ENCODE data around the gene NUDC. TPM values are rescaled to one million over a fixed set of nuclear protein-coding genes. Genes with fewer than 3 reads are reported as not detected.

Gene NUDC
- total and polyA plus RNA-seq, 2 of the 13 experiments (the other 11 are each of a cell fraction or from before 2014, with no cell fraction given): 34.7 to 104 TPM

DNA sequence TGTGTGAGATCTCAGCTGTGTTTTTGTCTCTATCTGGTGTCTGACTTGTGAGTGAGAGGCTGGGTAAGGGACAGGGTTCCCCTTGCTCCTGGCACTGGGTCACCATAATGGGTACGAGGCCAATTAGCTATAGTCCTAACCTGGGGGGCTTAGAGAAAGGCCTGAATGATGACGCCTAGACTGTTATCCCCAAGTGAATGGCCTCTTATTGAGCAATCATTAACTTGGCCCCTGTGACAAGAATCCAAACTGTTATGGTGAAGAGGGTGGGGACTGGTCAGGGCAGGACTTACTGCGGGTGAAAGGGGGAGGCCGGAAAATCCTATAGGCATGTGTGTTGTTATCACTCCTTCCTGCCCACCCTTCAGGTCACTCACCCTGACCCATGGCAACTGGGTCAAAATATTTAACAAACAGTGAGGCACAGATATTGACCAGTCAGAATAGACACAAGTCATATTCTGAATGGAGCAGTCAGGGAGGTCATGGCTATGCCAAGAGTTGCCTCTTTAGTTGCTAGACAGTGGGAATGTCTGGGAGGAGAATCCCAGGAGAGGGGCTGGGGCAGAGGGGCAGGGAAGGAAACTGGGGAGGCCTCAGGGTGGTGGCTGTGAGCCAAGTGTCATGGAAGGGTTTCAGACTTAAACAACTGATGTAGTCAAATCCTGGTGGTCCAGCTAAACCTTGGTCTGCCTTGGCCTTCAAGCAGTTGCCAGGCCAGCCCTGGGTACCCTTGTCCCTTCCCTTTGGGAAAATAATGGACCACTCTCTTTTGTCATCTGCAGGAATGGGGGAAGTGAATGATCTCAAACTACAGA is 11.0 kb upstream of the NUDC start (continued):
- TF ChIP-seq, protein P1, sequence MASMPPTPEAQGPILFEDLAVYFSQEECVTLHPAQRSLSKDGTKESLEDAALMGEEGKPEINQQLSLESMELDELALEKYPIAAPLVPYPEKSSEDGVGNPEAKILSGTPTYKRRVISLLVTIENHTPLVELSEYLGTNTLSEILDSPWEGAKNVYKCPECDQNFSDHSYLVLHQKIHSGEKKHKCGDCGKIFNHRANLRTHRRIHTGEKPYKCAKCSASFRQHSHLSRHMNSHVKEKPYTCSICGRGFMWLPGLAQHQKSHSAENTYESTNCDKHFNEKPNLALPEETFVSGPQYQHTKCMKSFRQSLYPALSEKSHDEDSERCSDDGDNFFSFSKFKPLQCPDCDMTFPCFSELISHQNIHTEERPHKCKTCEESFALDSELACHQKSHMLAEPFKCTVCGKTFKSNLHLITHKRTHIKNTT (CRISPR knock-in tag; IDR thresholded peaks at IDR 0.05): no peak
- TF ChIP-seq ZFP36L1 (CRISPR knock-in tag; IDR thresholded peaks at IDR 0.05) (peak; percentile 92; the same call in 1 of the 2 replicates), ZSCAN25 (CRISPR knock-in tag; IDR thresholded peaks at IDR 0.05) (no peak; the same call in 1 of the 2 replicates), ZNF629 (CRISPR knock-in tag; conservative IDR thresholded peaks at IDR 0.05) (no peak), NFYC (CRISPR knock-in tag; IDR thresholded peaks at IDR 0.05) (no peak; the same call in 1 of the 2 replicates), TGIF2 (CRISPR knock-in tag; IDR thresholded peaks at IDR 0.05) (peak; percentile 88), EEA1 (CRISPR knock-in tag; IDR thresholded peaks at IDR 0.05; ENCODE audit: borderline replicate concordance) (peak; percentile 77; the same call in 1 of the 2 replicates), ATF1 (CRISPR knock-in tag; IDR thresholded peaks at IDR 0.05) (no peak), ZNF460 (CRISPR knock-in tag; IDR thresholded peaks at IDR 0.05; ENCODE audit: borderline replicate concordance) (peak; percentile 29; the same call in 1 of the 2 replicates), ZNF891 (CRISPR knock-in tag; IDR thresholded peaks at IDR 0.05) (no peak)
- TF ChIP-seq, protein P2, sequence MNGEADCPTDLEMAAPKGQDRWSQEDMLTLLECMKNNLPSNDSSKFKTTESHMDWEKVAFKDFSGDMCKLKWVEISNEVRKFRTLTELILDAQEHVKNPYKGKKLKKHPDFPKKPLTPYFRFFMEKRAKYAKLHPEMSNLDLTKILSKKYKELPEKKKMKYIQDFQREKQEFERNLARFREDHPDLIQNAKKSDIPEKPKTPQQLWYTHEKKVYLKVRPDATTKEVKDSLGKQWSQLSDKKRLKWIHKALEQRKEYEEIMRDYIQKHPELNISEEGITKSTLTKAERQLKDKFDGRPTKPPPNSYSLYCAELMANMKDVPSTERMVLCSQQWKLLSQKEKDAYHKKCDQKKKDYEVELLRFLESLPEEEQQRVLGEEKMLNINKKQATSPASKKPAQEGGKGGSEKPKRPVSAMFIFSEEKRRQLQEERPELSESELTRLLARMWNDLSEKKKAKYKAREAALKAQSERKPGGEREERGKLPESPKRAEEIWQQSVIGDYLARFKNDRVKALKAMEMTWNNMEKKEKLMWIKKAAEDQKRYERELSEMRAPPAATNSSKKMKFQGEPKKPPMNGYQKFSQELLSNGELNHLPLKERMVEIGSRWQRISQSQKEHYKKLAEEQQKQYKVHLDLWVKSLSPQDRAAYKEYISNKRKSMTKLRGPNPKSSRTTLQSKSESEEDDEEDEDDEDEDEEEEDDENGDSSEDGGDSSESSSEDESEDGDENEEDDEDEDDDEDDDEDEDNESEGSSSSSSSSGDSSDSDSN (CRISPR knock-in tag; IDR thresholded peaks at IDR 0.05): no peak; the same call in 1 of the 2 replicates
- TF ChIP-seq, protein P3, sequence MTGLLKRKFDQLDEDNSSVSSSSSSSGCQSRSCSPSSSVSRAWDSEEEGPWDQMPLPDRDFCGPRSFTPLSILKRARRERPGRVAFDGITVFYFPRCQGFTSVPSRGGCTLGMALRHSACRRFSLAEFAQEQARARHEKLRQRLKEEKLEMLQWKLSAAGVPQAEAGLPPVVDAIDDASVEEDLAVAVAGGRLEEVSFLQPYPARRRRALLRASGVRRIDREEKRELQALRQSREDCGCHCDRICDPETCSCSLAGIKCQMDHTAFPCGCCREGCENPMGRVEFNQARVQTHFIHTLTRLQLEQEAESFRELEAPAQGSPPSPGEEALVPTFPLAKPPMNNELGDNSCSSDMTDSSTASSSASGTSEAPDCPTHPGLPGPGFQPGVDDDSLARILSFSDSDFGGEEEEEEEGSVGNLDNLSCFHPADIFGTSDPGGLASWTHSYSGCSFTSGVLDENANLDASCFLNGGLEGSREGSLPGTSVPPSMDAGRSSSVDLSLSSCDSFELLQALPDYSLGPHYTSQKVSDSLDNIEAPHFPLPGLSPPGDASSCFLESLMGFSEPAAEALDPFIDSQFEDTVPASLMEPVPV (CRISPR knock-in tag; IDR thresholded peaks at IDR 0.05): peak; percentile 41; the same call in 1 of the 2 replicates
- TF ChIP-seq, protein P4, sequence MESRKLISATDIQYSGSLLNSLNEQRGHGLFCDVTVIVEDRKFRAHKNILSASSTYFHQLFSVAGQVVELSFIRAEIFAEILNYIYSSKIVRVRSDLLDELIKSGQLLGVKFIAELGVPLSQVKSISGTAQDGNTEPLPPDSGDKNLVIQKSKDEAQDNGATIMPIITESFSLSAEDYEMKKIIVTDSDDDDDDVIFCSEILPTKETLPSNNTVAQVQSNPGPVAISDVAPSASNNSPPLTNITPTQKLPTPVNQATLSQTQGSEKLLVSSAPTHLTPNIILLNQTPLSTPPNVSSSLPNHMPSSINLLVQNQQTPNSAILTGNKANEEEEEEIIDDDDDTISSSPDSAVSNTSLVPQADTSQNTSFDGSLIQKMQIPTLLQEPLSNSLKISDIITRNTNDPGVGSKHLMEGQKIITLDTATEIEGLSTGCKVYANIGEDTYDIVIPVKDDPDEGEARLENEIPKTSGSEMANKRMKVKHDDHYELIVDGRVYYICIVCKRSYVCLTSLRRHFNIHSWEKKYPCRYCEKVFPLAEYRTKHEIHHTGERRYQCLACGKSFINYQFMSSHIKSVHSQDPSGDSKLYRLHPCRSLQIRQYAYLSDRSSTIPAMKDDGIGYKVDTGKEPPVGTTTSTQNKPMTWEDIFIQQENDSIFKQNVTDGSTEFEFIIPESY (CRISPR knock-in tag; IDR thresholded peaks at IDR 0.05): no peak
- TF ChIP-seq, protein P5, sequence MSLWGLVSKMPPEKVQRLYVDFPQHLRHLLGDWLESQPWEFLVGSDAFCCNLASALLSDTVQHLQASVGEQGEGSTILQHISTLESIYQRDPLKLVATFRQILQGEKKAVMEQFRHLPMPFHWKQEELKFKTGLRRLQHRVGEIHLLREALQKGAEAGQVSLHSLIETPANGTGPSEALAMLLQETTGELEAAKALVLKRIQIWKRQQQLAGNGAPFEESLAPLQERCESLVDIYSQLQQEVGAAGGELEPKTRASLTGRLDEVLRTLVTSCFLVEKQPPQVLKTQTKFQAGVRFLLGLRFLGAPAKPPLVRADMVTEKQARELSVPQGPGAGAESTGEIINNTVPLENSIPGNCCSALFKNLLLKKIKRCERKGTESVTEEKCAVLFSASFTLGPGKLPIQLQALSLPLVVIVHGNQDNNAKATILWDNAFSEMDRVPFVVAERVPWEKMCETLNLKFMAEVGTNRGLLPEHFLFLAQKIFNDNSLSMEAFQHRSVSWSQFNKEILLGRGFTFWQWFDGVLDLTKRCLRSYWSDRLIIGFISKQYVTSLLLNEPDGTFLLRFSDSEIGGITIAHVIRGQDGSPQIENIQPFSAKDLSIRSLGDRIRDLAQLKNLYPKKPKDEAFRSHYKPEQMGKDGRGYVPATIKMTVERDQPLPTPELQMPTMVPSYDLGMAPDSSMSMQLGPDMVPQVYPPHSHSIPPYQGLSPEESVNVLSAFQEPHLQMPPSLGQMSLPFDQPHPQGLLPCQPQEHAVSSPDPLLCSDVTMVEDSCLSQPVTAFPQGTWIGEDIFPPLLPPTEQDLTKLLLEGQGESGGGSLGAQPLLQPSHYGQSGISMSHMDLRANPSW (CRISPR knock-in tag; IDR thresholded peaks at IDR 0.05; ENCODE audit: borderline replicate concordance): peak; percentile 74; the same call in 1 of the 2 replicates
- TF ChIP-seq, protein P6, sequence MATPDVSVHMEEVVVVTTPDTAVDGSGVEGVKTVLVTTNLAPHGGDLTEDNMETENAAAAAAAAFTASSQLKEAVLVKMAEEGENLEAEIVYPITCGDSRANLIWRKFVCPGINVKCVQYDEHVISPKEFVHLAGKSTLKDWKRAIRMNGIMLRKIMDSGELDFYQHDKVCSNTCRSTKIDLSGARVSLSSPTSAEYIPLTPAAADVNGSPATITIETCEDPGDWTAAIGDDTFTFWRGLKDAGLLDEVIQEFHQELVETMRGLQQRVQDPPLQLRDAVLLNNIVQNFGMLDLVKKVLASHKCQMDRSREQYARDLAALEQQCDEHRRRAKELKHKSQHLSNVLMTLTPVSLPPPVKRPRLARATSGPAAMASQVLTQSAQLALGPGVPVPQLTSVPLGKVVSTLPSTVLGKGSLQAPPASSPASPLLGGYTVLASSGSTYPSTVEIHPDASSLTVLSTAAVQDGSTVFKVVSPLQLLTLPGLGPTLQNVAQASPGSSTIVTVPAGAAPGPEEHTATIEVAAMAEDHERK (CRISPR knock-in tag; IDR thresholded peaks at IDR 0.05; ENCODE audit: low read depth): 0 out of 2 replicates have a peak, but pooled peaks have one; percentile 20

Data from HepG2 (cell line).